Prostate gland (tissue), 2 donors: ENCODE results near the gene METTL21A.

Source experiments
- POLR2A ChIP-seq: fragments of 450-650 bp; IDR thresholded peaks from one replicate; pipeline ENCODE4 v1.6.1; 2016; ENCODE audit warnings: antibody characterized with exemption, mild to moderate bottlenecking
- TF ChIP-seq, protein P1 (sequence below), 4 experiments: fragments of 200-600 bp in 2 of 4; fragments of 450-650 bp in 2 of 4; sonication (generic) in 2 of 4; IDR thresholded peaks; 1 replicate in 3 of 4; 2 replicates in 1 of 4; pipeline ENCODE4 v1.5.1; 2016 to 2019; ENCODE audit warnings: antibody characterized with exemption in 4 of 4, mild to moderate bottlenecking in 2 of 4, moderate library complexity in 2 of 4

DNA sequence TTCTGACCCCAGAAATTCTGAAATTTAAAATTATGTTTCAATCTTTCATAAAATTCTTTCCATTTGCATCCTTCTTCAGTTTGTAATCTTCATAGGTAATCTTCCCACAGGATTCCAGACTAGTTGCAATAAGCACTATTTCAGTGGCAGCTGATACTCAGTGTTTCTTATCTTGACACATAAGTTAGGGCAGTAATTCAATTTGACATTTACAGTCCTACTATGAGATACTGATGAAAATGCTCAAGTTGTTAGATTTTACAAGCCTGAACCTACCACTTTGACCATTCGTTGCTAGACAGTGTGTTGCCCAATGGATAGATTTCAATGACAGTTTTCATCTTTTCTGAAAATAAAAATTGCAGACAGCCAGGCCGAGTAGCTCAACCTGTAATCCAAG lies 10.4 kb downstream of the METTL21A start:
- TF ChIP-seq POLR2A: no peak
- TF ChIP-seq, protein P1, sequence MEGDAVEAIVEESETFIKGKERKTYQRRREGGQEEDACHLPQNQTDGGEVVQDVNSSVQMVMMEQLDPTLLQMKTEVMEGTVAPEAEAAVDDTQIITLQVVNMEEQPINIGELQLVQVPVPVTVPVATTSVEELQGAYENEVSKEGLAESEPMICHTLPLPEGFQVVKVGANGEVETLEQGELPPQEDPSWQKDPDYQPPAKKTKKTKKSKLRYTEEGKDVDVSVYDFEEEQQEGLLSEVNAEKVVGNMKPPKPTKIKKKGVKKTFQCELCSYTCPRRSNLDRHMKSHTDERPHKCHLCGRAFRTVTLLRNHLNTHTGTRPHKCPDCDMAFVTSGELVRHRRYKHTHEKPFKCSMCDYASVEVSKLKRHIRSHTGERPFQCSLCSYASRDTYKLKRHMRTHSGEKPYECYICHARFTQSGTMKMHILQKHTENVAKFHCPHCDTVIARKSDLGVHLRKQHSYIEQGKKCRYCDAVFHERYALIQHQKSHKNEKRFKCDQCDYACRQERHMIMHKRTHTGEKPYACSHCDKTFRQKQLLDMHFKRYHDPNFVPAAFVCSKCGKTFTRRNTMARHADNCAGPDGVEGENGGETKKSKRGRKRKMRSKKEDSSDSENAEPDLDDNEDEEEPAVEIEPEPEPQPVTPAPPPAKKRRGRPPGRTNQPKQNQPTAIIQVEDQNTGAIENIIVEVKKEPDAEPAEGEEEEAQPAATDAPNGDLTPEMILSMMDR (IDR thresholded peaks at IDR 0.05): no peak
